SH-SY5Y (cell line): ENCODE data around the gene PTAFR.

Source experiments
- GATA2 ChIP-seq: IDR thresholded peaks from 2 replicates; pipeline ENCODE4 v1.6.1; 2011; ENCODE audit warnings: mild to moderate bottlenecking, low read depth, low read length
- GATA3 ChIP-seq: IDR thresholded peaks from 2 replicates; pipeline ENCODE4 v1.6.1; 2011; ENCODE audit warnings: low read depth, mild to moderate bottlenecking, low read length, moderate library complexity

PTAFR gene

DNA sequence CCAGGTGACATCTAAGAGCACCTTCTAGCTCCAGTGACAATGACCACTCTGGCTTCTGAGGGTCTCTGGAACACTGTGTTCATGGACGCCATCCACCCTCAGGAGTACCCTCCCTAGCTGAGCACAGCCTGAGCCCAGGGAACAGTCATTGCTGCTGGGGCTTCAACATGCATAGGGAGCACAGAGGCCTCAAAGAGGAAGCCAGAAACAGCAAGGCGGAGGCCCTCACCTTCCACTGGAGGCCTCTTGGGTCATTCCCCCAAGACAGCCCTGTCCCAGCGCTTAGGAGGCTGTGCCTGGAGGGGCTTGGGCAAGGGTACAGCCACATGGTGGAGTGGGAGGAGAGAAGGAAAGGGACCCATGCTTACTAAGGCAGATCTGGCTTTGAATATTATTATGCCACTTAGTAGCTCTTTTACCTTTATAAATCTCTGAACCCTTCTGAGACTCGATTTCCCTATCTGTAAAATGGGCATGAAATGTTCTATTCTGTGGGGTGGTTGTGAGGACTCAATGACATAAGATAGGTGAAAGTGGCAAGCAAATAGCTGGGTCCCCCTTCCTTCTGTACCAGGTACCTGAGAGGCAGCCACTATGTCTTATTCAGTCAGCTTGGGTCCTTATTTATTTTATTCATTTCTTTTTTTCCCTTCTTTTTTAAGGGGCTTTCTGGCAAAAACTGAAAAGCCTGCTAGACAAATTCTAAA lies 32.8 kb downstream of the PTAFR start:
- TF ChIP-seq GATA2 (no peak), GATA3 (no peak)

- TF ChIP-seq GATA2 (no peak), GATA3 (no peak)
These were observed 34.8 kb downstream of the PTAFR start for GRCh38 chr1:28141685-28142084.

GRCh38 chr1:28139025-28139712 lies 37.3 kb downstream of the PTAFR start:
- TF ChIP-seq GATA3 (no peak), GATA2 (no peak)

DNA sequence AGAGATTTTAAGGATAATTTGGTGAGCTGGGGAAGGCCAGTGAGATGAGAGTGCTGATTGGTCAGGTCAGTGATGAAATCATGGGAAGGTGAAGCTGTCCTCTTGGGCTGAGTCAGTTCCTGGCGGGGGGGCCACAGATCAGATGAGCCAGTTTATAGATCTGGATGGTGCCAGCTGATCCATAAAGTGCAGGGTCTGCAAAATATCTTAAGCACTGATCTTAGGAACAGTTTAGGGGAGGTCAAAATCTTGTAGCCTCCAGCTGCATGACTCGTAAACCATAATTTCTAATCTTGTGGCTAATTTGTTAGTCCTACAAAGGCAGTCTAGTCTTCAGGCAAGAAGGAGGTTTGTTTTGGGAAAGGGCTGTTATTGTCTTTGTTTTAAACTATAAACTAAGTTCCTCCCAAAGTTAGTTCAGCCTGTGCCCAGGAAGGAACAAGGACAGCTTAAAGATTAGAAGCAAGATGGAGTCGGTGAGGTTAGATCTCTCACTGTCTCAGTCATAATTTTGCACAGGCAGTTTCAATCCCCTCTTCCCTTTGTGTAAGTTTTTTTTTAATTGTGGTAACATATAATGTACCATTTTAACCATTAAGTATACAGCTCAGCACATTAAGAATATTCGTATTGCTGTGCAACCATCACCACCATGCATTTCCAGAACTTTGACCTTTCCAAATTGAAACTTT lies 39.4 kb downstream of the PTAFR start:
- TF ChIP-seq GATA3 (no peak), GATA2 (no peak)

DNA sequence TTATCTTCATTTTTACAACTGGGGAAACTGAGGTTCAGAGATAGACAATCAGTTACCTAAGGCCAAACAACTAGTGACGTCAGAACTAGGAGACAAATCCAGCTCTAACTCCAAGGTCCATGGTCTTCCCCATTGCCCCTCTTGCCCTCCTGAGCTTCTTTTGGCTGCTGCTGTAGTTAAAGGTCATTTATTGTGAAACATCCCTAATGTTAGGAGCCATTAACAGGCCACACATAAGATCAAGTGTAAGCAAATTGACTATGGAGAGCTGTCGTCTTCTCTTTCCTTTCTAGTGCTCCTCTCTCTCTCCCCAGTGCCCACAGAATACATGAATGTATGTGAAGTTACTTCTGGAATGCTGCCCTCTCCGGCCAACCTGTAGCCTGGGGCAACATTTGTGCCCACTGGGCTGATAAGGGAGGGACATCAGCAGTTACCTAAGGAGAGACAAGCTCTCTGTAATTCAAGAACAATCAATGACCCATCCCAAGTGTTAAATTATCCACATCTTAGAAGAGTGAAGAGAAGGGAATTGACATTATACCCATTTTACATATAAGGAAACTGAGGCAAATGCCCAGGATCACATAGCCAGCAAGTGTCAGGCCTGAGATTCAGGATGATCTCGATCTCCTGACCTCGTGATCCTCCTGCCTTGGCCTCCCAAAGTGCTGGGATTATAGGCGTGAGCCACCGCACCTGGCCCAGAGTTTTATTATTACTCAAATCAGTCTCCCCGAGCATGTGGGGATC lies 40.1 kb downstream of the PTAFR start:
- no peak for TF ChIP-seq GATA2
- no peak for TF ChIP-seq GATA3

GRCh38 chr1:28135371-28136168 lies 40.9 kb downstream of the PTAFR start:
- no peak for TF ChIP-seq GATA2

DNA sequence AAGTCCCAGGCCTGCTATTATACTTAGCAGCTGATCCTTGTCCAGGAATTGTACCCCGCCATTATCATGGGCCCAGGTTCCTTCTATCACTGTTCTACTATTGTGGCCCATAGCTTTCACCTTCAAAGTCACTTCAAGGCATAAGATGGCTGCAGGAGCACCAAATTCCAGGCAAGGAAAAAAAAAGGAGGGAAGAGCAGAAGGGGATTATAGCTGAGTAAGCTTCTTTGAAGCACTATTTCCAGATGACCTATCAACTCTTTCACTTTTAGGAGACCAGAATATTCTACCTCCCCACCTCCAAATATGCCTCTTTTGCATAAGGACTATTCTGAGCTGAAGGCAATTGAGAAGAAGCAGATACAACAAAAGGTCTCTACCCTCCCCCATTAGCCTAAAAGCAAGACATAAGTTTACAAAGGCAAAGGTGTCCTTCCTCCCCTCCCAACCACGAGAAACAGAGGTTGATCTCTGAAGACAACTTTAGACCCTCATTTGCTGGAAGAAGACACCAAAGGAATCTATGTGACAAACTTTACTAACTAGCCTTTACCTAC lies 41.8 kb downstream of the PTAFR start:
- no peak for TF ChIP-seq GATA3

DNA sequence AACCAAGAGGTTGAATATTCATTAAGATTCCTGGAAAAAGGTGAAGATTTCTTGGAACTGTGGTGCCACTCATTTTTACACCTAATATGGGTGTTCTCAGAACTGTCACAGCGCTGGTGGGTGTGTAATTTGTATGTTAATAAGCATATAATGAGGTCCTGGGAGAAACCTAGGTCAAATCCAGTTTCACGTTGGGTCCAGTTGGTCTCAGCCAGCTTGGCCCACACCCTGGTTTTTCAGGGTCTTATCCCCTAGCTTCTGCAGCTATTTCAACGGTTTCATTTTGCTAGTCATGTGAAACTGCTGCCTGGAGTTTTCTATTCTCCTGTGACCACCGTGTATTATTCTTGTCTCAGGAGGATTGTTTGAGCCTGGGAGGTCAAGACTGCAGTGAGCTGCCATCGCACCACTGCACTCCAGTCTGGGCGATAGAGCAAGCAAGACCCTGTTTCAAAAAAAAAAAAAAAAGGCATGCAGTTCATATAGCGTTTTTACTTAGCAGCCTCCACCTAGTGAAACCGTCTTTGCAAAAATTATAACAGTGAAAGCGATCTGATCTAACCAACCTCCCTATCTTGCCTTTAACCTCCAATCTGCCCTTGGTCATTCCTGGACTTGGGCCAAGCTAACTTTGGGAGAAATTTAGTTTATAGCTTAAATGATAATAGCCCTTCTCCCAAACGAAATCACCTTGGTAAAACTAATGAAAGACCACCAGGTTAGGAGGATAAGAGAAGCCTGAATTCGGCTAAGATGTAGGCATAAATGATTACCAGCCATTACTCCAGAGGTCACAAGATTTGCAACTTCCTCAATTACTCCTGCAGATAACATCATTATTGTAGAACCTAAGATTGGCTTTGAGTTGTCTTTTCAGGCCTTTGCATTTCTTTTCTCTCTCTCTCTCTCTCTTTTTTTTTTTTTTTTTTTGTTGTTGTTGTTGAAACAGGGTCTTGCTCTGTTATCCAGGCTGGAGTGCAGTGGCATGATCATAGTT lies 44.0 kb downstream of the PTAFR start:
- no peak for TF ChIP-seq GATA3
- no peak for TF ChIP-seq GATA2

DNA sequence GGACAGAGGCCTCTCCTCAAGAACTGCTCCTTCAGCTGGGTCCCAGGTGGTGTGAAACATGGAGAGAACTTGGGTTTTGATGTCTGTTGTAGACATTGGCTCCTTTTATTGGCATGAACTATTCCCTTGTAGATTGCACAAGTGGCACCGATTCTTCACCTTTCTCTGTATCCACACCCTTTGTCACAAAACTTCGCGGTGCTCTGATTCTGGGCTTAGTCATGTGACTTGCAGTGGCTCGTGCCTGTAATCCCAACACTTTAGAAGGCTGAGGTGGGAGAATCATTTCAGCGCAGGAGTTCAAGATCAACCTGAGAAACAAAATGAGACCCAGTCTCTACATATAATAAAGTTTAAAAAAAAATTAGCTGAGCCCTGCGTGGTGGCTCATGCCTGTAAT lies 45.6 kb downstream of the PTAFR start:
- TF ChIP-seq GATA2 (no peak), GATA3 (no peak)

DNA sequence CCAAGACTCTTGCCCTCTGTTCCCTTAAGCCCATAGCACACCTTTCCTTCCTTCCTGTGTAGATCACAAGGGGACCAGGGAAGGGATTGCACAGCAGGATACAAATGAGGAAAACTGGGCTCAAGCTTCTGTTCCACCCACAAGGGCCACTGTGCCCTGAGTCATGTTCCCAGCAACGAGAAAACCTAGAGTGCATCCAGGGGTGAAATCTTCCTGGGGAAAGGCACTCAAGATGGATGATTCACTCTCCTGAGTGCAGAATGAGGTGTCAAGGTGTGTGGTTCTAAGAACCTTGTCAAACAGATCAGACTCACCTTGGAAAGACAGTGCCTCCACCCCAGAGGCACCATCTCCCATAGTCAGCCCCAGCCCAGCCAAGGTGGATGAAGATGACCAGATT lies 47.3 kb downstream of the PTAFR start:
- TF ChIP-seq GATA3 (no peak), GATA2 (no peak)

DNA sequence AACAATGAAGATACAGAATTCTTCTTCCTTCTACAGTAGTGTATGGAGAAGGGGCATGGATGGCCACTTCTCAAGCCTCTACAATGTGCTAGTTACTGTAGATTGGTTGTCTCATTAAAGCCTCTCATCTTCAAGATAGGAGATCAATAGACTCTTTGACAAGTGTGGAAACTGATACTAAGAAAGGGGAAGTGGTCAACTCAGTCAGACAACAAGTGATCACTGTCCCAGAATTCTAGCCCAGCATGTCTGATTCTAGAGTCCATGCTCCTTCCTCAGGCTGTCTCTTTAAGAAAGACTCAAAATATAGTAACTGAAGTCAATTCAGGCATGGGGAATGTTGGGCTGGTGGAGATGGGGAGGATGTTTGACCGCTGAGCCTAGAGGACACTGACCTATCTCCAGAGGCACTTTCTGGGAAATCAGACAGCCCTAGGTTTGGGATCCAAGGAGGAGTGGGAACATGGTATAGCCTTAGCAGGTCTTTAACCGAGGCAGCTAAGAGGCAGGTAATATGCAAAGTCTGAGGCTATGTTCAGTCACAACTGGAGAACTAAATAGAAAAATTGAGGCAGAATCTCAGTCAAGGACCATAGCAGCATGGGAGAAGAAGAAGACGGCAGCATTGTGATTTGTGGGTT lies 48.8 kb downstream of the PTAFR start:
- TF ChIP-seq GATA2 (no peak), GATA3 (no peak)
